GM23338 (cell line): Measurements from ENCODE around the gene CPM. TPM values are rescaled to one million over a fixed set of nuclear protein-coding genes. Genes with fewer than 3 reads are reported as not detected.

ENCODE experiments used
- ATAC-seq: fragments of 200-7000 bp; cut with Tn5 transposase; 3 replicates; pipeline ENCODE4 v1.9.1; 2020
- DNase-seq: peaks from one replicate; pipeline ENCODE4 v3.0.0-alpha.2; 2015; ENCODE audit warnings: low spot score
- H2AFZ ChIP-seq: fragments of 200-600 bp; sonication (generic); 2 replicates; pipeline ENCODE4 v1.8.0; 2016; ENCODE audit warnings: antibody characterized with exemption, mild to moderate bottlenecking, moderate library complexity
- H3F3A ChIP-seq: fragments of 200-600 bp; sonication (generic); replicated peaks from 2 replicates; pipeline ENCODE4 v1.8.0; 2017; ENCODE audit warnings: antibody characterized with exemption, mixed run types, low read depth
- H3K27ac ChIP-seq: fragments of 200-600 bp; sonication (generic); 2 replicates; pipeline ENCODE4 v1.6.1; 2016; ENCODE audit warnings: low read depth
- H3K27me3 ChIP-seq: fragments of 200-600 bp; sonication (generic); 2 replicates; pipeline ENCODE4 v1.8.0; 2016; ENCODE audit warnings: mild to moderate bottlenecking, mixed run types, moderate library complexity; ENCODE audit not compliant: insufficient read depth
- H3K36me3 ChIP-seq: fragments of 200-600 bp; sonication (generic); 2 replicates; pipeline ENCODE4 v1.8.0; 2016; ENCODE audit warnings: mild to moderate bottlenecking; ENCODE audit not compliant: insufficient read depth
- H3K4me1 ChIP-seq: fragments of 200-600 bp; sonication (generic); 2 replicates; pipeline ENCODE4 v1.8.0; 2016; ENCODE audit warnings: mild to moderate bottlenecking, moderate library complexity; ENCODE audit not compliant: insufficient read depth
- H3K4me2 ChIP-seq: fragments of 200-600 bp; sonication (generic); 2 replicates; pipeline ENCODE4 v1.7.1; 2017; ENCODE audit warnings: mixed run types
- H3K4me3 ChIP-seq: fragments of 200-600 bp; sonication (generic); 2 replicates; pipeline ENCODE4 v1.6.1; 2016; ENCODE audit warnings: mixed run types
- H3K79me2 ChIP-seq: fragments of 200-600 bp; sonication (generic); replicated peaks from 2 replicates; pipeline ENCODE4 v1.8.0; 2017; ENCODE audit warnings: mild to moderate bottlenecking; ENCODE audit not compliant: insufficient read depth
- H3K9me2 ChIP-seq: fragments of 200-600 bp; sonication (generic); 2 replicates; pipeline ENCODE4 v1.8.0; 2017; ENCODE audit not compliant: insufficient read depth
- H4K20me1 ChIP-seq: fragments of 200-600 bp; sonication (generic); replicated peaks from 2 replicates; pipeline ENCODE4 v1.8.0; 2017; ENCODE audit warnings: mild to moderate bottlenecking; ENCODE audit not compliant: insufficient read depth
- H3K27ac Mint-ChIP-seq: 2 replicates; pipeline ENCODE4 v1.8.0; 2020; ENCODE audit warnings: inconsistent platforms, mild to moderate bottlenecking, moderate library complexity, mixed read lengths
- H3K27me3 Mint-ChIP-seq: 3 replicates; pipeline ENCODE4 v1.8.0; 2022; ENCODE audit warnings: low read depth, mild to moderate bottlenecking, moderate library complexity, mixed read lengths, inconsistent platforms; ENCODE audit not compliant: insufficient read depth, poor library complexity
- H3K36me3 Mint-ChIP-seq: 3 replicates; pipeline ENCODE4 v1.8.0; 2021; ENCODE audit warnings: low read depth, mild to moderate bottlenecking, inconsistent platforms, moderate library complexity, mixed read lengths
- H3K4me1 Mint-ChIP-seq: 3 replicates; pipeline ENCODE4 v1.8.0; 2020; ENCODE audit warnings: mild to moderate bottlenecking, inconsistent platforms, mixed read lengths
- H3K4me3 Mint-ChIP-seq: 3 replicates; pipeline ENCODE4 v1.8.0; 2021; ENCODE audit warnings: moderate library complexity, mild to moderate bottlenecking, inconsistent platforms, mixed read lengths
- H3K9me3 Mint-ChIP-seq: 3 replicates; pipeline ENCODE4 v1.8.0; 2020; ENCODE audit warnings: moderate library complexity, mild to moderate bottlenecking, inconsistent platforms, mixed read lengths
- CREB1 ChIP-seq: fragments of 250-450 bp; sonication (Bioruptor Pico); IDR thresholded peaks from 2 replicates; pipeline ENCODE4 v1.5.0; 2020; ENCODE audit warnings: low read depth, mild to moderate bottlenecking, moderate library complexity
- ETS1 ChIP-seq: IDR thresholded peaks from 2 replicates; pipeline ENCODE4 v1.6.1; 2016; ENCODE audit warnings: antibody characterized with exemption
- EZH2 ChIP-seq: fragments of 200-600 bp; sonication (generic); IDR thresholded peaks from one replicate; pipeline ENCODE4 v1.8.0; 2017; ENCODE audit warnings: antibody characterized with exemption, mild to moderate bottlenecking, low read depth; ENCODE audit not compliant: unreplicated experiment
- NANOG ChIP-seq: IDR thresholded peaks from 2 replicates; pipeline ENCODE4 v1.6.1; 2016; ENCODE audit warnings: antibody characterized with exemption, borderline replicate concordance
- POLR2AphosphoS5 ChIP-seq: IDR thresholded peaks from 2 replicates; pipeline ENCODE4 v1.6.1; 2016; ENCODE audit warnings: antibody characterized with exemption, low read depth
- REST ChIP-seq: IDR thresholded peaks from one replicate; pipeline ENCODE4 v1.6.1; 2018; ENCODE audit warnings: antibody characterized with exemption; ENCODE audit not compliant: unreplicated experiment
- ZNF114 ChIP-seq: fragments of 250-450 bp; sonication (Bioruptor Pico); IDR thresholded peaks from 2 replicates; pipeline ENCODE4 v1.5.0; 2020; ENCODE audit warnings: mild to moderate bottlenecking, moderate library complexity
- ZNF462 ChIP-seq: fragments of 250-450 bp; sonication (Bioruptor Pico); IDR thresholded peaks from 2 replicates; pipeline ENCODE4 v1.5.0; 2020; ENCODE audit warnings: mild to moderate bottlenecking, moderate library complexity
- polyA plus RNA-seq: library from polyadenylated mRNA; unstranded; fragments of >200 nt; fragmentation: Nextera tagmentation; extraction: Ambion mirVana; gene quantifications from 2 replicates; pipeline ENCODE4 v1.2.1, GENCODE V29; 2016
- total RNA-seq: library from RNA; depleted of rRNA; stranded (reverse); fragments of >200 nt; shearing (Covaris generic); gene quantifications from 2 replicates; pipeline ENCODE4 v1.2.3, GENCODE V29; 2014

CPM gene
- total and polyA plus RNA-seq, 2 experiments from 2014 or later: 0.37 to 5.8 TPM

- TF ChIP-seq ZNF462 (no peak), ETS1 (no peak)
Observed at GRCh38 chr12:68978678-68979077, 45.7 kb upstream of the CPM start (continued).

GRCh38 chr12:68977909-68978610, 45.1 kb upstream of the CPM start:
- no peak for DNase-seq
- H2AFZ ChIP-seq: peak overlapping the region; percentile 92
- H3K36me3 Mint-ChIP-seq: 0 out of 3 replicates have a peak, but pooled peaks cover 4% of the 10 kb centered on the region
- TF ChIP-seq REST: no peak
- TF ChIP-seq NANOG: no peak
- no peak for TF ChIP-seq EZH2
- no peak for TF ChIP-seq POLR2AphosphoS5
- no peak for TF ChIP-seq ZNF114 (CRISPR knock-in tag)
- no peak for TF ChIP-seq CREB1

More at GRCh38 chr12:68977909-68978610, 45.1 kb upstream of the CPM start:
- peaks cover 6% of the 10 kb centered on the region; the same call in 2 of the 3 replicates for H3K9me3 Mint-ChIP-seq
- H3K4me2 ChIP-seq: peak overlapping the region; percentile 14; the same call in 1 of the 2 replicates
- peaks cover 12% of the 10 kb centered on the region for H3K4me1 Mint-ChIP-seq
- no peaks in the 10 kb centered on the region for H3K79me2 ChIP-seq
- no peak overlapping the region for H3K4me3 Mint-ChIP-seq
- no peak overlapping the region for H3K27ac ChIP-seq
- H4K20me1 ChIP-seq: no peaks in the 10 kb centered on the region
- no peaks in the 10 kb centered on the region for H3K27me3 ChIP-seq
- no peak overlapping the region for H3K27ac Mint-ChIP-seq
- no peaks in the 10 kb centered on the region for H3K27me3 Mint-ChIP-seq
- H3F3A ChIP-seq: no peaks in the 10 kb centered on the region
- ATAC-seq: no peak
- no peak overlapping the region for H3K4me3 ChIP-seq
- 0 out of 2 replicates have a peak, but pooled peaks cover 3% of the 10 kb centered on the region for H3K9me2 ChIP-seq
- H3K36me3 ChIP-seq: no peaks in the 10 kb centered on the region
- peaks cover 13% of the 10 kb centered on the region for H3K4me1 ChIP-seq
